ENCODE results near the gene DNER. TPM values are rescaled to one million over a fixed set of nuclear protein-coding genes. Genes with fewer than 3 reads are reported as not detected.
"Not testable (repeated sequence)": the region's sequence is repeated elsewhere in the genome, so short reads cannot be mapped to it uniquely, and the experiment has no call there.

Gene DNER
- total and polyA plus RNA-seq, 8 donors: 0.06 to 2.4 (median 1.9) TPM

DNA sequence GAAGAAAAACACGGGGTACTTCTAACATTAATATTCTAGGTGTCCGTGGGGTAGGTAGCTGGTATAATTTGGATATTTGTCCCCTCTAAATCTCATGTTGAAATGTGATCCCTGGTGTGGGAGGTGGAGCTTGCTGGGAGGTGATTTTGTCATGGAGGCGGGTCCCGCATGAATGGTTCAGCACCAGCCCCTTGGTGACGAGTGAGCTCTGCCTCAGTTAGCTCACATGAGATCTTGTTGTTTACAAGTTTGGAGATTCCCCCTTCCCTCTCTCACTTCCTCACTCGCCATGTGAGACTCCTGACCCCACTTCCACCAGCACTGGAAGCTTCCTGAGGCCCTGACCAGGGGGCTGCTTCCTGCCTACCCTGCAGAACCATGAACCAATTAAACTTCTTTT is 35.4 kb upstream of the DNER start:
- Histone ChIP-seq H3K27ac (no peak overlapping the region), H3K36me3 (no peaks in the 10 kb centered on the region), H3K4me3 (no peak overlapping the region), H3K9me3 (no peaks in the 10 kb centered on the region), H3K27me3 (no peaks in the 10 kb centered on the region), H3K4me1 (no peaks in the 10 kb centered on the region)
- DNase-seq (peak in 1 of 4 donors; percentile 33), ATAC-seq (no peak)
- intact Hi-C loops (cut with DNase I): no loop called here
- TF ChIP-seq, protein P1, sequence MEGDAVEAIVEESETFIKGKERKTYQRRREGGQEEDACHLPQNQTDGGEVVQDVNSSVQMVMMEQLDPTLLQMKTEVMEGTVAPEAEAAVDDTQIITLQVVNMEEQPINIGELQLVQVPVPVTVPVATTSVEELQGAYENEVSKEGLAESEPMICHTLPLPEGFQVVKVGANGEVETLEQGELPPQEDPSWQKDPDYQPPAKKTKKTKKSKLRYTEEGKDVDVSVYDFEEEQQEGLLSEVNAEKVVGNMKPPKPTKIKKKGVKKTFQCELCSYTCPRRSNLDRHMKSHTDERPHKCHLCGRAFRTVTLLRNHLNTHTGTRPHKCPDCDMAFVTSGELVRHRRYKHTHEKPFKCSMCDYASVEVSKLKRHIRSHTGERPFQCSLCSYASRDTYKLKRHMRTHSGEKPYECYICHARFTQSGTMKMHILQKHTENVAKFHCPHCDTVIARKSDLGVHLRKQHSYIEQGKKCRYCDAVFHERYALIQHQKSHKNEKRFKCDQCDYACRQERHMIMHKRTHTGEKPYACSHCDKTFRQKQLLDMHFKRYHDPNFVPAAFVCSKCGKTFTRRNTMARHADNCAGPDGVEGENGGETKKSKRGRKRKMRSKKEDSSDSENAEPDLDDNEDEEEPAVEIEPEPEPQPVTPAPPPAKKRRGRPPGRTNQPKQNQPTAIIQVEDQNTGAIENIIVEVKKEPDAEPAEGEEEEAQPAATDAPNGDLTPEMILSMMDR (IDR thresholded peaks at IDR 0.05): no peak

DNA sequence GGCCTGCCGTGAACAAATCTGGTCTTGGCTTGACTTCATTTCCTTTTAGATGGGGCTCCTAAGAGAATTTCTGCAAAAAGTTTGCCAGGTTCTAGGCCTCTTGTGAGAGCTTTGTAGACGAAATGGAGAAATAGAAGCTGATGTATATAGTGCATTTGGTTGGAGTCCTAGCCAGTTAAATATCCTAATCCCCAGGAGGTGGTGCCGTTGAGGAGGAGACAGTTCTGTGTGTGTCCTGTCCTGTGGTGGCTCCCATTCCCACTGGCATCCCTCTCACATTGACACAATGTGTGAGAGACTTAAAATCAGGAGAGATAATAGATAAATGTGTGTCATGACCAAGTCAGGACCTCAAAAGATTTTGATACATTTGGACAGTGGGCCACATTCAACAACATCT is 34.6 kb upstream of the DNER start:
- Histone ChIP-seq H3K36me3 (no peaks in the 10 kb centered on the region), H3K4me3 (no peak overlapping the region), H3K27me3 (no peaks in the 10 kb centered on the region), H3K4me1 (no peaks in the 10 kb centered on the region), H3K9me3 (no peaks in the 10 kb centered on the region), H3K27ac (no peak overlapping the region)
- intact Hi-C loops (cut with DNase I): no loop called here
- DNase-seq: no peak
- TF ChIP-seq, protein P1 (IDR thresholded peaks at IDR 0.05): no peak
- no peak for ATAC-seq

DNA sequence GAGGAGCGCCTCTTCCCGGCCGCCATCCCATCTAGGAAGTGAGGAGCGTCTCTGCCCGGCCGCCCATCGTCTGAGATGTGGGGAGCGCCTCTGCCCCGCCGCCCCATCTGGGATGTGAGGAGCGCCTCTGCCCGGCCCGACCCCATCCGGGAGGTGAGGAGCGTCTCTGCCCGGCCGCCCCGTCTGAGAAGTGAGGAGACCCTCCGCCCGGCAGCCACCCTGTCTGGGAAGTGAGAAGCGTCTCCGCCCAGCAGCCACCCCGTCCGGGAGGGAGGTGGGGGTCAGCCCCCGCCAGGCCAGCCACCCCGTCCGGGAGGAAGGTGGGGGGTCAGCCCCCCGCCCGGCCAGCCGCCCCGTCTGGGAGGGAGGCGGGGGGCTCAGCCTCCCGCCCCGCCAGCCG is 28.3 kb upstream of the DNER start:
- H3K4me3 ChIP-seq; H3K27me3 ChIP-seq; intact Hi-C loops (cut with DNase I); H3K27ac ChIP-seq; H3K36me3 ChIP-seq; H3K4me1 ChIP-seq; DNase-seq; ATAC-seq: not testable (repeated sequence)
- peaks cover 0 to 15% of the 10 kb centered on the region in 2 donors for H3K9me3 ChIP-seq

DNA sequence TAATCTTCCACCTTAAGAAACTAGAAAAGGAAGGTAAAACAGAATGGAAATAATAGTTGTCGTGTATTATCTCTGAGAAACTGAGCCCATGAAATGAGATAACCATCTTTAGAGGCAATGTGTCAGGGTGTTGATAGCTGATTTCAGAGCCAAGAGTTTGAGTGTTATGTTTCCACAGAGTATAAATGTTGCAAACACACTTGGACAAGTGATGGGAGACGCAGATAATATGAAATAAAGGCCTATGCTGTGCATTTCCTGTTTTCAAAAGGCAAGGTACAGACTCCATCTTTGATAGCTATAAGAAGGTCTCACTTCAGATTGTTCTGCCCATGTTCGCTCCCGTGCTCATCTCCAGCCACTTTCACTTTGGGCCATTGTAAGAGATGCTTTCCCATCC is 25.9 kb upstream of the DNER start:
- Histone ChIP-seq H3K27me3 (no peaks in the 10 kb centered on the region), H3K4me1 (no peaks in the 10 kb centered on the region), H3K9me3 (peaks cover 0 to 27% of the 10 kb centered on the region in 2 donors), H3K36me3 (no peaks in the 10 kb centered on the region), H3K4me3 (no peak overlapping the region), H3K27ac (no peak overlapping the region)
- ATAC-seq: no peak
- intact Hi-C loops (cut with DNase I): no loop called here
- no peak for DNase-seq
- TF ChIP-seq, protein P1 (IDR thresholded peaks at IDR 0.05): no peak

DNA sequence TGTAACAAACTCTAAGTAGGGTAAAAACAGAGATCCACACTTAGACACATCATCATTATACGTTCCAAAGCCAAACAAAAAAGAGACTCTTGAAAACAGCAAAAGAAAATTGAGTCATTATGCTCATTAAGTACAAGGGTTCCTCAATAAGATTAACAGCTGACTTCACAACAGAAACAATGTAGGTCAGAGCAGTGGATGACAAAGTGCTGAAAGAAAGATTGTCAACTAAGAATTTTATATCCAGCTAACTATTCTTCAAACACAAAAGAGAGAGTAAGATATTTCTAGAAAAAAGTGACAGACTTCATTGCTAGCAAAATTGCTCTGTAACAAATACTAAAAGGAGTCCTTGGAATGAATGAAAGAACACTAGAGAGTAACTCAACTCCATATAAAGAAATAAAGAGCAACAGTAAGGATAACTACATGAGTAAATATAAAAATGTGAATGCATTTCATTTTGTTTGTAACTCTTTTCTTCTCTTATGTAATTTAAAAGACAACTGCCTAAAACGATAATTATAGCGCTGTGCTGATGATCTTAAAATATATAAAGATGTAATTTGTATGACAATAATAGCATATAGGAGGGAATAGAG is 23.8 kb upstream of the DNER start:
- intact Hi-C loops (cut with DNase I): no loop called here
- no peak for DNase-seq
- H3K36me3 ChIP-seq: no peaks in the 10 kb centered on the region
- TF ChIP-seq, protein P1 (IDR thresholded peaks at IDR 0.05): no peak
- no peak overlapping the region for H3K4me3 ChIP-seq
- H3K4me1 ChIP-seq: no peaks in the 10 kb centered on the region
- peaks cover 0 to 27% of the 10 kb centered on the region in 2 donors for H3K9me3 ChIP-seq
- no peak for ATAC-seq
- H3K27me3 ChIP-seq: no peaks in the 10 kb centered on the region
- H3K27ac ChIP-seq: no peak overlapping the region

DNA sequence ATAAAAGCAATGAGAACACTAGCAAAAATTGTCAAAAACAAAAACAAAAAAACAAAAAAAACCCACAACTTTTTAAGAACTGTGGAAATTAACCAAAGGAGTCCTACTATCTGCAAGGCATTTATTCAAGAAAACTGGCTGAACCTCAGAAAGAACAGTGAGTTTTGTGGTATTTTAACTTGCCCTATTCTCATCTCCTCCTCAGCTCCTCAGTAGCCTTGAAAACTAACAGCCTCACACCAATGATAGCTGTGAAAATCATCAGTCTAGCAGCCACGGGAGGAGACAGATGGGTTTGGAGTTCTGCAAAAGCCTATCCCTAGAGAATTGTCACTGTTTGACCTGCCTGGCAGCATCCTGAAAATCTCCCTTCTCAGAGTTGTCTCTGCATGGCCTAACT is 20.1 kb upstream of the DNER start:
- intact Hi-C loops (cut with DNase I): no loop called here
- TF ChIP-seq, protein P1 (IDR thresholded peaks at IDR 0.05): no peak
- DNase-seq (no peak), ATAC-seq (no peak)
- no peaks in the 10 kb centered on the region for H3K27me3 ChIP-seq
- peaks cover 0 to 27% of the 10 kb centered on the region in 2 donors for H3K9me3 ChIP-seq
- no peaks in the 10 kb centered on the region for H3K36me3 ChIP-seq
- no peaks in the 10 kb centered on the region for H3K4me1 ChIP-seq
- no peak overlapping the region for H3K27ac ChIP-seq
- no peak overlapping the region for H3K4me3 ChIP-seq
